Measurements from ENCODE around the gene WT1.
A peak's percentile ranks its signal among the peaks of the same experiment; 100 is the strongest.
"Not testable (repeated sequence)": the region's sequence is repeated elsewhere in the genome, so short reads cannot be mapped to it uniquely, and the experiment has no call there.

The WT1 gene

GRCh38 chr11:32435511-32435941 is at the start of gene WT1:
Gene WT1 (minus strand): TSS chr11:32435539.
- DNase-seq (ENCODE audit: low spot score), result no peak

DNA sequence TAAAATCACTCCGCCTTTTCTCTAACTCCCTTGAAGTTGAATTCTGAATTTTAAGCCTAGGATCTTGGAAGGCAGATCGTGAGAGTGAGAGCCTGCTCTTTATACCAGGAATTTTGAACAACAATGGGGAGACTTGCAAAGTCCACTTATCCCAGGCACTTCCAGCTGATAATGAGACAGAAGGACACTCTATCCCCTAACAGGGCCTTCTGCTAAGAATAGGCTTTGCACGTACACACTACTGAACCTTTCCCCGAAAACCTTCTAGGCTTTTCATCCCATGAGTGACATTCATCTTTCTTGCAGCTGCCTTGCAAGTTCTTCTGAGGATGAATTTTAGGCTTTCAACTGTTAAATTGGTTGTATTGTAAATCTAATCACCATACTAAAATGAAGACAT is 44.0 kb upstream of the WT1 start:
- DNase-seq (ENCODE audit: low spot score), result no peak

GRCh38 chr11:32478277-32478731 is 43.0 kb upstream of the WT1 start:
- peak; percentile 39 for DNase-seq (ENCODE audit: low spot score)

DNA sequence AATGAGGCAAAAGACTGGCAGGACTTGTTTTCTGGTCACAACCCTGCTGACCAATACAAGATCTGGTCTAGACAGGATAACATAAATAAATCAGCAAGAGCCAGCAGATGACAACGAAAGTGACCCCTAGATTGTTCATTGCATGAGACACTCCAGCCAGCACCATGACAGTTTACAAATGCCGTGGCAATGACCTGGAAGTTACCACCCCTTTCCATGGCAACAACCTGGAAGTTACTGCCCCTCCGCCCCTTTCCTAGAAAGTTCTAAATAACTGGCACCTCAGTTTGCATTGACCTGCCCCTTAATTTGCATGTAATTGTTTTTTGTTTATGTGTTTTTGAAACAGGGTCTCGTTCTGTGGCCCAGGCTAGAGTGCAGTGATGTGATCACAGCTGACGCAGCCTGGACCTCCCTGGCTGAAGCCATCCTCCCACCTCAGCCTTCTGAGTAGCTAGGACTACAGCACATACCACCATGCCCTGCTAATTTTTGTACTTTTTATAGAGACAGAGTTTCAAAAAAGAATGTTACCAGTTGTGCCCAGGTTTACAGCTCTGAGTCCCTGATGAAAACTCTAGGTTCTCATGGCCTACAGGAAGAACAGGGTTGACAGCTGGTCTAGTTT is 38.1 kb upstream of the WT1 start:
- DNase-seq (ENCODE audit: low spot score), result no peak

- DNase-seq (ENCODE audit: low spot score), result no peak
Measured at GRCh38 chr11:32472226-32472625, 36.9 kb upstream of the WT1 start.

DNA sequence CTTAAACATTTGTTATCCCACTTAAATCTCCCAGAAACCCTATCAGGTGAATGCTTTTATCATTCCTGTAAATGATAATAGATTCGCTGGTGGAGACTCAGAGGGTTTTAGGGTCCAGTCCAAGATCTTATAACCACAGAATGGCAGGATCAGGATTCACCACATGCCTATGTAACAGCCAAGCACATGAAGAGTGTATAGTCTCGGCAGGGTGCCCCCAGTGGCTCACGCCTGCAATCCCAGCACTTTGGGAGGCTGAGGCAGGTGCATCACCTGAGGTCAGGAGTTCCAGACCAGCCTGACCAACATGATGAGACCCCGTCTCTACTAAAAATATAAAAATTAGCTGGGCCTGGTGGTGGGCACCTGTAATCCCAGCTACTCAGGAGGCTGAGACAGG is 36.2 kb upstream of the WT1 start:
- not testable (repeated sequence) for DNase-seq (ENCODE audit: low spot score)

DNA sequence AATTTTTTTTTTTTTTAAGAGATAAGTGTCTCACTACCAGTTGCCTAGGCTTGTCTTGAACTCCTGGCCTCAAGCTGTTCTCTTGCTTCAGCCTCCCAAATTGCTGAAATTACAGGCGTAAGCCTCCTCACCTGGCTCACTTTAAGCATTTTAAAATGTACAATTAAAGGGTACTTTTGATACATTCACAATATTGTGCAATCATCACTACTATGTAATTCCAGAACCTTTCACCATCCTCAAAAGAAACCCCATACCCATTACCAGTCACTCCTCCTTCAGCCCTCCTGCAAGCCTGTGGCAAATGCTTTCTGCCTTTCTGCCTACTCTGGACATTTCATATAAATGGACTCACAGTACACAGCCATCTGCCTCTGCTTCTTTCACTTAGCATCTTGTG is 34.5 kb upstream of the WT1 start:
- no peak for DNase-seq (ENCODE audit: low spot score)

- DNase-seq (ENCODE audit: low spot score), result no peak
Measured at GRCh38 chr11:32466279-32466915, 31.1 kb upstream of the WT1 start.

- no peak for DNase-seq (ENCODE audit: low spot score)
Measured at GRCh38 chr11:32464078-32464477, 28.7 kb upstream of the WT1 start.

DNA sequence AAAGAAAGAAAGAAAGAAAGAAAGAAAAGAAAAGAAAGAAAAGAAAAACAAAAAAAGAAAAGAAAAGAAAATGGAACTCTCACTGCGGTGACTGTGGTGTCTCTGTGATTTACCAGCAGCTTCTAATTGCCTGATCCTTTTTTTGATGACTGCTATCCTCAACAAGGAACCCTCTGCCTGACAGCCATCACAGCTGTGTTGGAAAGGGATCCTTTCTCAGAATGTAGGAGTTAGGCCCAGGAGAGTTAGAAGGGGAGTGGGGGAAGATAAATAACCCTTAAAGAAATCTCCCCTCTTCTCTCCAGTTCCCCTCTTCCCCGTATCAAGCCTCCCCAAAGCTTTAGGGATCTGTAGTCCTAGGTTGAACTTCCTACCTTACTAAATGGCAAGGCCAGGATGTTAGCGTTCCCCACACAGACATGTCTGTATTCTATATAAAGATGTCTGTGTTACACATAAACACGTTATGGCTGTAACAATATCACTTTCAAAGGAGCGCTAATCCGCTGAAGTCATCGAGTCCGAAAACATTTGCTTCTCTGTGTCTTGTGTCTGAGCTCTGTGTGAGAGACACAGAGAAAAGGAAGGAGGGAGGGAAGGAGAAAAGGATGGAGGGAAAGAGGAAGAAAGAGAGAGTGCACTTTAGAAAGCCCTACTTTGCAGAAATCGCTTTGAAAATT is 26.8 kb upstream of the WT1 start:
- DNase-seq (ENCODE audit: low spot score), result peak; percentile 68

GRCh38 chr11:32456864-32457263 is 21.5 kb upstream of the WT1 start:
- no peak for DNase-seq (ENCODE audit: low spot score)

- no peak for DNase-seq (ENCODE audit: low spot score)
Measured at GRCh38 chr11:32454993-32455392, 19.7 kb upstream of the WT1 start.

DNA sequence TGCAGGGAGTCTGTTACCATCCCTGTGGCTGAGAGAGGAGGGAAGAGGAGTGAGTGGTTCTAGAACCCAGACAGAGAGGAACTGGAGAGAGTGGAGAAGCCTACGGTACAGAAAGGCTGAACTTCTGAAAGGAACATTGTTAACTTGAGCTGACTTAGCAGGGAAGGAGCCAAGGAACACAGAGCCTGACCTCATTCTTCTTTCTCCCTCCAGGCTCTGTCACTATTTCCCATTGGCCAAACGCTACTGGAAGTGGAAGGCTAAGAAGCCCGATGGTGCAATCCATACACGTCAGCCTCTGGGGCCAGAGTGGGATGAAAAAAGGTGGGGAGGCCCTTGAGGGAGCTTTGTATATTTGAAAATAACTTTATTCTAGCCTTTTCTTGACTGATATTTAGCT is 16.5 kb upstream of the WT1 start:
- DNase-seq (ENCODE audit: low spot score), result peak; percentile 44

- no peak for DNase-seq (ENCODE audit: low spot score)
Measured at GRCh38 chr11:32450372-32450771, 15.0 kb upstream of the WT1 start.

DNA sequence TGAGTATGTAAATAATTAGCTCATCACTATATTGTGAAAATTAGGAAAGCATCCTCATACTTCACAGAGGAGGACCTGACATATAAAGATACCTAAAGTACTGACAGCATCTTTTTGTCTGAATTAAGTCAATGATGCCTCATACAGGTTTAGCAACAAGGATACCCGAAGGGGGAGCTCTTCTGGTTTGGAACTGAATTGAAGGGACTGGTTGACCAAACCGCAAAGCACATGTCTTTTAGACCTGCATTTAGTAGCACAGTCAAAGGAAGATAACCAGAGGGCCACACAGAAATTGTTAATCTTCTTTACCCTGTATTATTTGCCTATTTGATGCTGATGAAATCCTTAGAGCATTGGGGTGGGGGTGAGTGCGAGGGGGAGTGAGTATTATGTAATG is 12.9 kb upstream of the WT1 start:
- DNase-seq (ENCODE audit: low spot score), result no peak

GRCh38 chr11:32447252-32447651 is 11.9 kb upstream of the WT1 start:
- DNase-seq (ENCODE audit: low spot score), result no peak

GRCh38 chr11:32446227-32446626 is 10.9 kb upstream of the WT1 start:
- no peak for DNase-seq (ENCODE audit: low spot score)

DNA sequence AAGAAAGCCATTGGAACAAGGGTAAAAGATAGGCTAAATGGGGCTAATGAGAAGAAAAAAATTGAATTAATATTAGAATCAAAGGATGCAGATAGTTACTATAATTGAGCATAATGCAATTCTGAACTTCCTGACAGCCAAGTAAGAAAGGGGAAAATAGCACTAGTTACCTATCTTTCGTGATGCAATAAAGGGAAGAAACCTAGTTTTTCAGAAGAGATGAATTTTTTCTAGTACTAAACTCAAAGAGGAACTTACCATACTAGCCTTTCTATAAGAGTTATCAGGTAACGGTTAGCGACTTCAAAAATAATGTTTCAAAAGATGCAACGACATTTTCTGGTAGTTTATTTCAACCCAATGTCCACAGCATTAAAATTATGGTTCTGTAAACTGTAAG is 8.8 kb upstream of the WT1 start:
- DNase-seq (ENCODE audit: low spot score), result no peak

DNA sequence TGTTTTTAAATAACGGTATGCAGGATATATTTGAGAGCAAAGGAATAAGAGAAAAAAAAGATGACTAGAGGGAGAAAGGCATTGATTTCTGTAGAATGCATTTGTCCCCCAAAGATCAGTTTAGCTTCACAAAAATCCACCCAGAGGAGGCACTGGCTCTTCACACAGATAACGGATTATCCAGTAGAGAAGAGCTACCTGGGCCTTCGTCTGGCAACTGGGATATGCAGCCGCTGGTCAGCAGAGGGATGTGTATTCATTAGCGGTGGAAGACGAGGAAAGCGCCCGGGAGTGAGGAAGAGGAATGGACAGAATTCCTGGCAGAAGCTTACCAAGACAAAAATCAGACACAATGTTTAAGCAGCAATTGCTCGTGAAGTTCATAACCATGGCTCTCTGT is 5.6 kb upstream of the WT1 start:
- no peak for DNase-seq (ENCODE audit: low spot score)

DNA sequence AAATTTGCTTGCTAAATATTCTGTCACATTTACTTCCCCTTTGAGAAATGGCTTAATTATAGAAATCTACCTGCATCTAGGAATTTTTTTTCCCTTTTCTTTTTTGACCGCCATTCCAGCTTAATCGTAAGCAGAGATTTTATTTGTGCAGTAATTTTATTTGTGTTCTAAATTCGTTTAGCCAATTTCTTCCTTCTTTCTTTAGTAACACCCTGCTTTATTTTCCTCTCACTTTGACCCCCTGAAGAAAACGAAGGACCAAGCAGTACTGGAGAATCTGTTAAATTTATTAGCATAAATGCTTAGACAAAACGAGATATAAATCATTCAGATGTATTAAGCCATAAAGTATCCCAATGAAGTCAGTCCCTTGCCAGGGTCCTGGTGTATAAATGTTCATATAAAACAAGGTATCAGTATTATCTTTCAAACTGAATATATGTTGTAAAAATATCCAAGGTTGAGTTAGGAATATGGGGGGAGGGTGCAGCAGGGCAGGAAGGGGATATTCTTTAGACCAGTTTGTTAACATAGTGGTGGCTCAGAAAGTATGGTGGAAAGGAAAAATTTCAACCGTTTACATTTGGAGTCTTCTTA is 5.1 kb upstream of the WT1 start:
- DNase-seq (ENCODE audit: low spot score), result no peak

GRCh38 chr11:32439501-32440210 is 4.3 kb upstream of the WT1 start:
- DNase-seq (ENCODE audit: low spot score), result no peak

DNA sequence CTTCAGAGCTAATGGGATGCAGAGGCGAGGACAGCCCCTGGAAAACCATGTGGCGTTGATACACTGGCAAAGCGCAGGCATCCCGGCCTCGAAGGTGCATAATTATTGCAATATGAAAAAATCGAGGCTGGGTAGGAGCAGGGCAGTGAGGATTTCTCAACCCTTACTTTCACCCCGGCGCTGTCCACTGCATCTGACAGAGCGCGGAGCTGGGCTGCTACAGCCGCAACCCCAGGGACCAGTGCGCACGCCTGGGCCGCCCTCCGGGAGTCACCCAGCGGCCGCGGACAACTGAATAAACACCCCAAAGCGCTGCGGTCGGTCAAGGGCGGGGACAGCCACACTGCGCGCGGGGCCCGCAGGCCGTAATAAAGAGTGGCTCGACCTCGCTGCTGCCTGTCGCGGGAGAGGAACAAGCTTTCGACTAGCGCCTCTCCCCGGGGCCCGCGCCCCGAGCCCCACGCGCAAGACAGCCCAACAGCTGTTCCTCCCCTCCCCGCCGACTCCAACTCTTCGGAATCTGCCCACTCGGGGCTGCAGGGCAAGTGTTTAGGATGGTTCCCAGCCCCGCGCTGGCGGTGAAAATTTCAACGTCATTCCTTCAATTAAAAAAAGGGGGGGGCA is 3.6 kb upstream of the WT1 start:
- DNase-seq (ENCODE audit: low spot score), result no peak
